ENCODE measurements around the gene DCDC2C. TPM values are rescaled to one million over a fixed set of nuclear protein-coding genes. Genes with fewer than 3 reads are reported as not detected.

The DCDC2C gene
- total and polyA plus RNA-seq, 9 of the 15 experiments (the other 6 are each of a cell fraction or from before 2014, with no cell fraction given) = not detected

DNA sequence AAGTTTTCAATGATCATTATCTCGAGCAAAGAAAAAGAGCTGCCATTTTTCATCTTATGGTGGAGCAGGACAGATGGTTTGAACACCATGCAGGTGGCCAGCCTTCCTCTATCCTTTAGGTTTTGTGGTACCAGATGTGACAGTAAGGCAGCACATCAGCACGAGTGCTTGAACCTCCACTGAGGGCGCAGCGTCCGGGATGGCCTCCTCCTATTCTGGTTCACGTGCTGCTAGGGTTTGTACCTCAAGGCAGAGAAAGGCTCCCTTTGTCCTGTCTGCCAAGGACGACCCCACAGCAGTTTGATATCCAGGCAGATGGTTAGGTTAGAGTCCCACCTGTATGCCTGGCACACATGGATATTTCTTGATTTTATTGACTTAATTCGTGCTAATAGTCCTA lies 50.2 kb downstream of the DCDC2C start:
- Histone ChIP-seq H3K9me1 (ENCODE audit: control insufficient read depth, insufficient read depth, low read length) (no peaks in the 10 kb centered on the region), H3K9me3 (replicated peaks; ENCODE audit: control insufficient read depth, insufficient read depth, low read depth, low read length) (peaks cover 9% of the 10 kb centered on the region), H3K4me2 (ENCODE audit: insufficient read depth, low read length) (no peak overlapping the region), H3K4me1 (replicated peaks in 1 of 2; ENCODE audit: control insufficient read depth in 2 of 2, insufficient read depth in 2 of 2, low read length in 2 of 2) (no peaks in the 10 kb centered on the region), H3K36me3 (ENCODE audit: control insufficient read depth, insufficient read depth, low read length) (no peaks in the 10 kb centered on the region), H4K20me1 (replicated peaks; ENCODE audit: control insufficient read depth, insufficient read depth, low read length) (no peaks in the 10 kb centered on the region), H3K4me3 (no peak overlapping the region), H3K27me3 (ENCODE audit: control insufficient read depth in 2 of 2, insufficient read depth in 2 of 2, low read length in 2 of 2) (peaks cover 22% of the 10 kb centered on the region in 2 experiments), H3K27ac (ENCODE audit: extremely low read depth, low read depth, low read length) (no peak overlapping the region), H3K79me2 (ENCODE audit: control insufficient read depth, insufficient read depth, low read length) (no peaks in the 10 kb centered on the region), H3K9ac (ENCODE audit: insufficient read depth in 1 of 2, low read depth in 2 of 2, low read length in 2 of 2) (no peak overlapping the region), H2AFZ (ENCODE audit: low read depth, low read length) (no peak overlapping the region)
- FAIRE-seq (no peak), ATAC-seq (no peak), DNase-seq (ENCODE audit: extremely low read depth in 1 of 4, low spot score in 3 of 4) (no peak)
- WGBS (ENCODE audit: insufficient coverage, low coverage, missing lambda C conversion rate) = 4% methylated on average over 8 of the region's 8 CpGs
- no peak for TF ChIP-seq SUPT5H (IDR thresholded peaks at IDR 0.05)
- TF ChIP-seq, protein P1, sequence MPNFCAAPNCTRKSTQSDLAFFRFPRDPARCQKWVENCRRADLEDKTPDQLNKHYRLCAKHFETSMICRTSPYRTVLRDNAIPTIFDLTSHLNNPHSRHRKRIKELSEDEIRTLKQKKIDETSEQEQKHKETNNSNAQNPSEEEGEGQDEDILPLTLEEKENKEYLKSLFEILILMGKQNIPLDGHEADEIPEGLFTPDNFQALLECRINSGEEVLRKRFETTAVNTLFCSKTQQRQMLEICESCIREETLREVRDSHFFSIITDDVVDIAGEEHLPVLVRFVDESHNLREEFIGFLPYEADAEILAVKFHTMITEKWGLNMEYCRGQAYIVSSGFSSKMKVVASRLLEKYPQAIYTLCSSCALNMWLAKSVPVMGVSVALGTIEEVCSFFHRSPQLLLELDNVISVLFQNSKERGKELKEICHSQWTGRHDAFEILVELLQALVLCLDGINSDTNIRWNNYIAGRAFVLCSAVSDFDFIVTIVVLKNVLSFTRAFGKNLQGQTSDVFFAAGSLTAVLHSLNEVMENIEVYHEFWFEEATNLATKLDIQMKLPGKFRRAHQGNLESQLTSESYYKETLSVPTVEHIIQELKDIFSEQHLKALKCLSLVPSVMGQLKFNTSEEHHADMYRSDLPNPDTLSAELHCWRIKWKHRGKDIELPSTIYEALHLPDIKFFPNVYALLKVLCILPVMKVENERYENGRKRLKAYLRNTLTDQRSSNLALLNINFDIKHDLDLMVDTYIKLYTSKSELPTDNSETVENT (CRISPR knock-in tag; IDR thresholded peaks at IDR 0.05) = no peak
- TF ChIP-seq NELFE (IDR thresholded peaks at IDR 0.05; ENCODE audit: insufficient read depth, insufficient read length) = no peak
- no peak for TF ChIP-seq ZKSCAN1 (IDR thresholded peaks at IDR 0.05; ENCODE audit: low read depth, low read length)
- TF ChIP-seq, protein P2, sequence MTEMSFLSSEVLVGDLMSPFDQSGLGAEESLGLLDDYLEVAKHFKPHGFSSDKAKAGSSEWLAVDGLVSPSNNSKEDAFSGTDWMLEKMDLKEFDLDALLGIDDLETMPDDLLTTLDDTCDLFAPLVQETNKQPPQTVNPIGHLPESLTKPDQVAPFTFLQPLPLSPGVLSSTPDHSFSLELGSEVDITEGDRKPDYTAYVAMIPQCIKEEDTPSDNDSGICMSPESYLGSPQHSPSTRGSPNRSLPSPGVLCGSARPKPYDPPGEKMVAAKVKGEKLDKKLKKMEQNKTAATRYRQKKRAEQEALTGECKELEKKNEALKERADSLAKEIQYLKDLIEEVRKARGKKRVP (CRISPR knock-in tag; IDR thresholded peaks at IDR 0.05) = no peak
- no peak for TF ChIP-seq DNMT1 (IDR thresholded peaks at IDR 0.05)
- no peak for TF ChIP-seq POU5F1 (IDR thresholded peaks at IDR 0.05; ENCODE audit: borderline replicate concordance, low read depth, low read length, partially characterized antibody)
- TF ChIP-seq MTA3 (IDR thresholded peaks at IDR 0.05; ENCODE audit: borderline replicate concordance) = no peak
- ChIA-PET POLR2A (interaction anchor here (0.6 kb wide), 1 partner anchor 11 kb away, joined by 3 read pairs; no protein-coding TSS in a partner anchor), CTCF (ENCODE audit: low intra/inter-chr PET ratio) (no interaction called here)
- in situ Hi-C loops (cut with MboI) = no loop called here
- intact Hi-C loops (cut with micrococcal nuclease) = no loop called here
- no TSS peak for BruUV-seq (replicated peaks)
